Erythroblast (primary cell): ENCODE measurements around the gene STX11.

Experiments
- GATA1 ChIP-seq: IDR thresholded peaks from 2 replicates; pipeline ENCODE4 v1.6.1; 2011; ENCODE audit warnings: low read depth, mild to moderate bottlenecking, control low read depth, low read length, moderate library complexity
- POLR2A ChIP-seq: IDR thresholded peaks from 2 replicates; pipeline ENCODE4 v1.6.1; 2011; ENCODE audit warnings: mild to moderate bottlenecking, low read length

- TF ChIP-seq POLR2A (no peak), GATA1 (no peak)
These were observed 10.2 kb downstream of the STX11 start for GRCh38 chr6:144160431-144161005.
